ENCODE results near the gene SCRG1.

SCRG1 gene

GRCh38 chr4:173398779-173399415 lies at the start of gene SCRG1:
Gene SCRG1, minus strand, starts transcription at chr4:173399116. Its CDS starts 7,702 bp downstream, at chr4:173391414.
- peak; percentile 72 for DNase-seq (ENCODE audit: low spot score)

- peak; percentile 84 for DNase-seq (ENCODE audit: low spot score)
Observed at GRCh38 chr4:173448103-173448502, 49.2 kb upstream of the SCRG1 start.

- no peak for DNase-seq (ENCODE audit: low spot score)
Observed at GRCh38 chr4:173446416-173446815, 47.5 kb upstream of the SCRG1 start.

- no peak for DNase-seq (ENCODE audit: low spot score)
Observed at GRCh38 chr4:173443121-173443520, 44.2 kb upstream of the SCRG1 start.

- DNase-seq (ENCODE audit: low spot score): no peak
Observed at GRCh38 chr4:173442223-173442932, 43.5 kb upstream of the SCRG1 start.

- no peak for DNase-seq (ENCODE audit: low spot score)
Observed at GRCh38 chr4:173440888-173441287, 42.0 kb upstream of the SCRG1 start.

- DNase-seq (ENCODE audit: low spot score): no peak
Observed at GRCh38 chr4:173436771-173437265, 37.9 kb upstream of the SCRG1 start.

GRCh38 chr4:173436149-173436579 lies 37.2 kb upstream of the SCRG1 start:
- no peak for DNase-seq (ENCODE audit: low spot score)

GRCh38 chr4:173434231-173434630 lies 35.3 kb upstream of the SCRG1 start:
- no peak for DNase-seq (ENCODE audit: low spot score)

GRCh38 chr4:173433447-173433846 lies 34.5 kb upstream of the SCRG1 start:
- DNase-seq (ENCODE audit: low spot score): no peak

- DNase-seq (ENCODE audit: low spot score): no peak
Observed at GRCh38 chr4:173432430-173432829, 33.5 kb upstream of the SCRG1 start.

GRCh38 chr4:173426064-173426463 lies 27.1 kb upstream of the SCRG1 start:
- DNase-seq (ENCODE audit: low spot score): no peak

- DNase-seq (ENCODE audit: low spot score): no peak
Observed at GRCh38 chr4:173424899-173425805, 26.2 kb upstream of the SCRG1 start.

GRCh38 chr4:173420801-173421200 lies 21.9 kb upstream of the SCRG1 start:
- DNase-seq (ENCODE audit: low spot score): no peak

GRCh38 chr4:173420324-173420752 lies 21.4 kb upstream of the SCRG1 start:
- peak; percentile 31 for DNase-seq (ENCODE audit: low spot score)

GRCh38 chr4:173418639-173419038 lies 19.7 kb upstream of the SCRG1 start:
- DNase-seq (ENCODE audit: low spot score): no peak

- no peak for DNase-seq (ENCODE audit: low spot score)
Observed at GRCh38 chr4:173417833-173418232, 18.9 kb upstream of the SCRG1 start.

- DNase-seq (ENCODE audit: low spot score): no peak
Observed at GRCh38 chr4:173415885-173416653, 17.2 kb upstream of the SCRG1 start.

- DNase-seq (ENCODE audit: low spot score): no peak
Observed at GRCh38 chr4:173415092-173415491, 16.2 kb upstream of the SCRG1 start.

GRCh38 chr4:173414456-173414855 lies 15.5 kb upstream of the SCRG1 start:
- DNase-seq (ENCODE audit: low spot score): no peak

GRCh38 chr4:173413036-173413435 lies 14.1 kb upstream of the SCRG1 start:
- no peak for DNase-seq (ENCODE audit: low spot score)

All from putamen (tissue), 1 donor.